HepG2 (cell line): ENCODE data around the gene CHMP5. TPM values are rescaled to one million over a fixed set of nuclear protein-coding genes. Genes with fewer than 3 reads are reported as not detected.

Source experiments
- ATAC-seq: fragments of 200-7000 bp; cut with Tn5 transposase; 3 replicates; pipeline ENCODE4 v1.9.1; 2020; ENCODE audit warnings: mild to moderate bottlenecking, moderate library complexity
- BruUV-seq: library from RNA; stranded (reverse); fragments of 400-500 nt; replicated peaks from 2 replicates; lab custom pipeline; 2021; lab: Mats Ljungman, UMichigan
- CTCF ChIA-PET: fragments of 300-600 bp; formaldehyde crosslinking; extraction: SDS; loops from one replicate; lab custom pipeline; 2021; ENCODE audit warnings: low total read pairs, inconsistent platforms, low intra/inter-chr PET ratio; lab: Yijun Ruan, JAX
- POLR2A ChIA-PET: fragments of 350-600 bp; sonication (Branson Sonifier 250); formaldehyde crosslinking; loops from one replicate; lab custom pipeline; 2020; ENCODE audit warnings: antibody characterized with exemption, inconsistent platforms; lab: Yijun Ruan, JAX
- DNase-seq: peaks from one replicate; pipeline ENCODE4 v3.0.0-alpha.2; 2015; ENCODE audit warnings: low spot score
- FAIRE-seq: peaks from 3 replicates; lab custom pipeline; 2011; peaks lifted over from hg19 to GRCh38; lab: Jason Lieb, UNC
- H2AFZ ChIP-seq: one replicate; pipeline ENCODE4 v1.6.1; 2011; ENCODE audit warnings: low read length, inconsistent platforms
- H3K27ac ChIP-seq: fragments of 300-600 bp; 3 replicates; pipeline ENCODE4 v1.8.0; 2011; ENCODE audit warnings: mixed run types, mild to moderate bottlenecking, mixed read lengths, low read length, inconsistent platforms; ENCODE audit not compliant: insufficient read depth; ENCODE audit errors: extremely low read length
- H3K27me3 ChIP-seq, 2 experiments: fragments of 200-600 bp in 1 of 2; 2 replicates in 1 of 2; 3 replicates in 1 of 2; pipeline versions ENCODE4 v1.6.0 to v1.8.0; 2011; ENCODE audit warnings: low read length in 2 of 2, mild to moderate bottlenecking in 2 of 2, moderate library complexity in 2 of 2, inconsistent platforms in 1 of 2; ENCODE audit not compliant: insufficient read depth in 2 of 2, control insufficient read depth in 1 of 2
- H3K36me3 ChIP-seq, 2 experiments: fragments of 200-600 bp in 1 of 2; replicated peaks in 1 of 2; 2 replicates in 1 of 2; 3 replicates in 1 of 2; pipeline versions ENCODE4 v1.5.1 to v1.8.0; 2011; ENCODE audit warnings: low read length in 2 of 2, inconsistent platforms in 1 of 2; ENCODE audit not compliant: insufficient read depth in 2 of 2, control insufficient read depth in 1 of 2
- H3K4me1 ChIP-seq: 2 replicates; pipeline ENCODE4 v1.5.1; 2012; ENCODE audit warnings: low read length, inconsistent platforms; ENCODE audit not compliant: insufficient read depth
- H3K4me2 ChIP-seq: 2 replicates; pipeline ENCODE4 v1.6.0; 2011; ENCODE audit warnings: low read depth, low read length, inconsistent platforms
- H3K4me3 ChIP-seq, 3 experiments: fragments of 200-600 bp in 1 of 3; sonication (generic), shearing (Covaris generic) in 1 of 3; replicated peaks in 1 of 3; 2 replicates each; pipeline ENCODE4 v1.5.1; 2011 to 2016; ENCODE audit warnings: low read length in 3 of 3, inconsistent platforms in 2 of 3, low read depth in 2 of 3, mild to moderate bottlenecking in 2 of 3, control low read depth in 1 of 3, mixed read lengths in 1 of 3; ENCODE audit not compliant: insufficient read depth in 1 of 3
- H3K79me2 ChIP-seq: one replicate; pipeline ENCODE4 v1.6.1; 2011; ENCODE audit warnings: low read length, inconsistent platforms; ENCODE audit not compliant: insufficient read depth
- H3K9ac ChIP-seq: 2 replicates; pipeline ENCODE4 v1.6.0; 2011; ENCODE audit warnings: mild to moderate bottlenecking, low read depth, low read length, inconsistent platforms; ENCODE audit not compliant: insufficient read depth
- H3K9me3 ChIP-seq: 2 replicates; pipeline ENCODE4 v1.5.1; 2012; ENCODE audit warnings: mild to moderate bottlenecking, low read length
- H4K20me1 ChIP-seq: 2 replicates; pipeline ENCODE4 v1.6.0; 2011; ENCODE audit warnings: inconsistent platforms, mild to moderate bottlenecking, low read length, moderate library complexity; ENCODE audit not compliant: insufficient read depth
- ASH2L ChIP-seq: fragments of 300-600, 200-600 bp; sonication (generic); IDR thresholded peaks from 2 replicates; pipeline ENCODE4 v1.7.0; 2017; ENCODE audit warnings: low read depth, mild to moderate bottlenecking, moderate library complexity, mixed read lengths, low read length; ENCODE audit not compliant: insufficient read length
- CBX2 ChIP-seq, 2 experiments: fragments of 200-600 bp in 1 of 2; sonication (generic); formaldehyde crosslinking in 1 of 2; IDR thresholded peaks; 2 replicates each; pipeline versions ENCODE4 v1.7.0 to v1.8.1; 2018 to 2022; ENCODE audit warnings: low read depth in 2 of 2, low read length in 1 of 2, mild to moderate bottlenecking in 1 of 2, missing genetic modification reagents in 1 of 2
- HES4 ChIP-seq: sonication (generic); formaldehyde crosslinking; IDR thresholded peaks from 2 replicates; pipeline ENCODE4 v1.9.0; 2021; ENCODE audit warnings: mild to moderate bottlenecking, missing genetic modification reagents, borderline replicate concordance
- NAIF1 ChIP-seq: sonication (generic); formaldehyde crosslinking; IDR thresholded peaks from 2 replicates; pipeline ENCODE4 v1.5.0; 2020; ENCODE audit warnings: mild to moderate bottlenecking, missing genetic modification reagents, borderline replicate concordance
- ZFAT ChIP-seq: sonication (generic); formaldehyde crosslinking; conservative IDR thresholded peaks from 2 replicates; pipeline ENCODE4 v1.8.1; 2023; ENCODE audit warnings: missing genetic modification reagents, inconsistent platforms
- ZNF530 ChIP-seq: sonication (generic); formaldehyde crosslinking; IDR thresholded peaks from 2 replicates; pipeline ENCODE4 v1.5.0; 2020; ENCODE audit warnings: low read depth, mild to moderate bottlenecking, missing genetic modification reagents
- ZNF557 ChIP-seq: sonication (generic); formaldehyde crosslinking; IDR thresholded peaks from 2 replicates; pipeline ENCODE4 v1.4.0; 2020; ENCODE audit warnings: missing genetic modification reagents
- ZSCAN21 ChIP-seq: sonication (generic); formaldehyde crosslinking; IDR thresholded peaks from 2 replicates; pipeline ENCODE4 v1.8.0; 2022; ENCODE audit warnings: mild to moderate bottlenecking, missing genetic modification reagents, moderate library complexity, borderline replicate concordance
- WGBS: methylation state at CpG from one replicate; pipeline ENCODE4 v1.1.6; 2017; ENCODE audit warnings: low lambda C conversion rate; 5-methylcytosine and 5-hydroxymethylcytosine counted together
- in situ Hi-C: cut with HindIII; loops from 2 replicates; pipeline ENCODE4 v1.10.0; 2017; ENCODE audit warnings: low pct_unique_long_range_greater_than_20kb; ENCODE audit not compliant: extremely low pct_ligation_motif_present
- intact Hi-C: fragments of 100-400 bp; cut with micrococcal nuclease; formaldehyde crosslinking; loops from one replicate; pipeline ENCODE4 v1.10.0; 2022; ENCODE audit not compliant: unreplicated experiment
- polyA plus RNA-seq, 8 experiments: library from polyadenylated mRNA; depleted of rRNA in 3 of 8; stranded (reverse) in 7 of 8; unstranded in 1 of 8; fragments of >200 nt; fragmentation: Illumina TruSeq in 4 of 8; extraction: Trizol in 4 of 8; gene quantifications; 2 replicates each; pipeline versions ENCODE4 v1.2.1 to v1.2.3, GENCODE V29; 2011 to 2016; ENCODE audit warnings: low read depth in 4 of 8, missing spikeins in 1 of 8, mixed read lengths in 1 of 8; ENCODE audit not compliant: insufficient read depth in 1 of 8
- total RNA-seq, 5 experiments: library from RNA; depleted of rRNA; stranded (reverse); fragments of >200 nt; fragmentation: Illumina TruSeq; extraction: Trizol; gene quantifications; 2 replicates each; pipeline ENCODE4 v1.2.3, GENCODE V29; 2016; ENCODE audit warnings: low read depth in 1 of 5
- TF ChIP-seq, protein P1 (sequence below), 2 experiments: fragments of 450-650 bp in 1 of 2; sonication (generic) in 1 of 2; formaldehyde crosslinking in 1 of 2; IDR thresholded peaks; 2 replicates each; pipeline versions ENCODE4 v1.6.1 to v1.8.0; 2016 to 2022; ENCODE audit warnings: antibody characterized with exemption in 1 of 2, mild to moderate bottlenecking in 1 of 2, missing genetic modification reagents in 1 of 2
- TF ChIP-seq, protein P2 (sequence below): sonication (generic); formaldehyde crosslinking; IDR thresholded peaks from 2 replicates; pipeline ENCODE4 v1.8.0; 2022; ENCODE audit warnings: mild to moderate bottlenecking, missing genetic modification reagents, moderate library complexity
- TF ChIP-seq, protein P3 (sequence below): IDR thresholded peaks from 2 replicates; pipeline ENCODE4 v1.6.1; 2016; ENCODE audit warnings: missing compliant biosample characterization, missing genetic modification reagents, borderline replicate concordance

Gene CHMP5
- total and polyA plus RNA-seq, 2 of the 13 experiments (the other 11 are each of a cell fraction or from before 2014, with no cell fraction given), result 46.0 to 57.3 TPM

DNA sequence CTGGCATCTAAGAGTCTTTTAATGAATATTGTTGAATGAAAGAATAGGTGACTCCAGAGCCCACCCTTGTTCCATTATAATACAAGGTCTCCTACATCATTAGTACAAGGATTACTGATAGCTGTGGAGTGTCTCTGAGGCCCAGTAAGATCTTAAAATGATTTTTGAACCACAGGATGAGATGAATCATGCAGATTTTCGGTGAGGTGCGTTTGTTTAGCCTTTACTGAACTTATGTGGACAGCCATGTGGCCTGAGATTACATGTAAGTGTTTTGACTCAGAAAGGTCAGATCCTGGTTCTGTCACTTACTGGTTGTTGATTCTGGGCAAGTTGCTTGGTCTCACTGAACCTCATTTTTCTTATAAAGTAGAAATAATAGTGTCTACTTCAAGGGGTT lies 47.1 kb downstream of the CHMP5 start:
- no peaks in the 10 kb centered on the region for H4K20me1 ChIP-seq

More for the DNA sequence above, 47.1 kb downstream of the CHMP5 start:
- in situ Hi-C loops (no loop called here), intact Hi-C loops (no loop called here)
- WGBS, result 89% methylated on average over 2 of the region's 2 CpGs
- no peak overlapping the region for H3K4me2 ChIP-seq
- H3K79me2 ChIP-seq, result no peaks in the 10 kb centered on the region
- CTCF ChIA-PET, result no interaction called here
- H3K36me3 ChIP-seq, result peaks cover 20 to 88% of the 10 kb centered on the region in 2 experiments
- DNase-seq (no peak), FAIRE-seq (no peak), ATAC-seq (no peak)
- H2AFZ ChIP-seq, result no peak overlapping the region
- H3K4me3 ChIP-seq, result no peak overlapping the region
- no peak overlapping the region for H3K27ac ChIP-seq
- no peaks in the 10 kb centered on the region for H3K27me3 ChIP-seq
- TF ChIP-seq, protein P1, sequence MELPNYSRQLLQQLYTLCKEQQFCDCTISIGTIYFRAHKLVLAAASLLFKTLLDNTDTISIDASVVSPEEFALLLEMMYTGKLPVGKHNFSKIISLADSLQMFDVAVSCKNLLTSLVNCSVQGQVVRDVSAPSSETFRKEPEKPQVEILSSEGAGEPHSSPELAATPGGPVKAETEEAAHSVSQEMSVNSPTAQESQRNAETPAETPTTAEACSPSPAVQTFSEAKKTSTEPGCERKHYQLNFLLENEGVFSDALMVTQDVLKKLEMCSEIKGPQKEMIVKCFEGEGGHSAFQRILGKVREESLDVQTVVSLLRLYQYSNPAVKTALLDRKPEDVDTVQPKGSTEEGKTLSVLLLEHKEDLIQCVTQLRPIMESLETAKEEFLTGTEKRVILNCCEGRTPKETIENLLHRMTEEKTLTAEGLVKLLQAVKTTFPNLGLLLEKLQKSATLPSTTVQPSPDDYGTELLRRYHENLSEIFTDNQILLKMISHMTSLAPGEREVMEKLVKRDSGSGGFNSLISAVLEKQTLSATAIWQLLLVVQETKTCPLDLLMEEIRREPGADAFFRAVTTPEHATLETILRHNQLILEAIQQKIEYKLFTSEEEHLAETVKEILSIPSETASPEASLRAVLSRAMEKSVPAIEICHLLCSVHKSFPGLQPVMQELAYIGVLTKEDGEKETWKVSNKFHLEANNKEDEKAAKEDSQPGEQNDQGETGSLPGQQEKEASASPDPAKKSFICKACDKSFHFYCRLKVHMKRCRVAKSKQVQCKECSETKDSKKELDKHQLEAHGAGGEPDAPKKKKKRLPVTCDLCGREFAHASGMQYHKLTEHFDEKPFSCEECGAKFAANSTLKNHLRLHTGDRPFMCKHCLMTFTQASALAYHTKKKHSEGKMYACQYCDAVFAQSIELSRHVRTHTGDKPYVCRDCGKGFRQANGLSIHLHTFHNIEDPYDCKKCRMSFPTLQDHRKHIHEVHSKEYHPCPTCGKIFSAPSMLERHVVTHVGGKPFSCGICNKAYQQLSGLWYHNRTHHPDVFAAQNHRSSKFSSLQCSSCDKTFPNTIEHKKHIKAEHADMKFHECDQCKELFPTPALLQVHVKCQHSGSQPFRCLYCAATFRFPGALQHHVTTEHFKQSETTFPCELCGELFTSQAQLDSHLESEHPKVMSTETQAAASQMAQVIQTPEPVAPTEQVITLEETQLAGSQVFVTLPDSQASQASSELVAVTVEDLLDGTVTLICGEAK (IDR thresholded peaks at IDR 0.05), result no peak
- TF ChIP-seq, protein P1 (CRISPR knock-in tag; IDR thresholded peaks at IDR 0.05), result no peak
- TF ChIP-seq NAIF1 (CRISPR knock-in tag), result no peak
- no peak for TF ChIP-seq ZNF530 (CRISPR knock-in tag)
- no peak for TF ChIP-seq ZSCAN21 (CRISPR knock-in tag)
- TF ChIP-seq, protein P2, sequence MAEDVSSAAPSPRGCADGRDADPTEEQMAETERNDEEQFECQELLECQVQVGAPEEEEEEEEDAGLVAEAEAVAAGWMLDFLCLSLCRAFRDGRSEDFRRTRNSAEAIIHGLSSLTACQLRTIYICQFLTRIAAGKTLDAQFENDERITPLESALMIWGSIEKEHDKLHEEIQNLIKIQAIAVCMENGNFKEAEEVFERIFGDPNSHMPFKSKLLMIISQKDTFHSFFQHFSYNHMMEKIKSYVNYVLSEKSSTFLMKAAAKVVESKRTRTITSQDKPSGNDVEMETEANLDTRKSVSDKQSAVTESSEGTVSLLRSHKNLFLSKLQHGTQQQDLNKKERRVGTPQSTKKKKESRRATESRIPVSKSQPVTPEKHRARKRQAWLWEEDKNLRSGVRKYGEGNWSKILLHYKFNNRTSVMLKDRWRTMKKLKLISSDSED (CRISPR knock-in tag), result no peak
- no peak for TF ChIP-seq HES4
- TF ChIP-seq CBX2 (IDR thresholded peaks at IDR 0.05; ENCODE audit: low read depth, low read length), result no peak
- TF ChIP-seq CBX2 (CRISPR knock-in tag; IDR thresholded peaks at IDR 0.05; ENCODE audit: low read depth), result no peak
- no peak for TF ChIP-seq ASH2L
- TF ChIP-seq, protein P3, sequence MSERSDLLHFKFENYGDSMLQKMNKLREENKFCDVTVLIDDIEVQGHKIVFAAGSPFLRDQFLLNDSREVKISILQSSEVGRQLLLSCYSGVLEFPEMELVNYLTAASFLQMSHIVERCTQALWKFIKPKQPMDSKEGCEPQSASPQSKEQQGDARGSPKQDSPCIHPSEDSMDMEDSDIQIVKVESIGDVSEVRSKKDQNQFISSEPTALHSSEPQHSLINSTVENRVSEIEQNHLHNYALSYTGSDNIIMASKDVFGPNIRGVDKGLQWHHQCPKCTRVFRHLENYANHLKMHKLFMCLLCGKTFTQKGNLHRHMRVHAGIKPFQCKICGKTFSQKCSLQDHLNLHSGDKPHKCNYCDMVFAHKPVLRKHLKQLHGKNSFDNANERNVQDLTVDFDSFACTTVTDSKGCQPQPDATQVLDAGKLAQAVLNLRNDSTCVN, result no peak
- no peak for TF ChIP-seq ZFAT (CRISPR knock-in tag)
- TF ChIP-seq ZNF557 (CRISPR knock-in tag), result no peak
- H3K9ac ChIP-seq, result no peak overlapping the region
- no peaks in the 10 kb centered on the region for H3K4me1 ChIP-seq
- no TSS peak for BruUV-seq
- no peaks in the 10 kb centered on the region for H3K9me3 ChIP-seq
- POLR2A ChIA-PET, result no interaction called here
